HUES48 (cell line): ENCODE results near the gene LCN1.

ENCODE experiments used
- H3K27ac ChIP-seq: one replicate; pipeline ENCODE4 v1.7.0; 2013; ENCODE audit warnings: low read depth, low read length, inconsistent platforms
- H3K27me3 ChIP-seq: 2 replicates; pipeline ENCODE4 v1.6.1; 2013; ENCODE audit warnings: mild to moderate bottlenecking, low read length; ENCODE audit not compliant: control insufficient read depth, insufficient read depth
- H3K36me3 ChIP-seq: 2 replicates; pipeline ENCODE4 v1.6.1; 2013; ENCODE audit warnings: low read length; ENCODE audit not compliant: control insufficient read depth, insufficient read depth
- H3K4me1 ChIP-seq: 2 replicates; pipeline ENCODE4 v1.6.1; 2013; ENCODE audit warnings: mild to moderate bottlenecking, low read length; ENCODE audit not compliant: control insufficient read depth, insufficient read depth
- H3K4me3 ChIP-seq: 2 replicates; pipeline ENCODE4 v1.5.1; 2013; ENCODE audit warnings: mild to moderate bottlenecking, low read depth, low read length
- H3K9ac ChIP-seq: 2 replicates; pipeline ENCODE4 v1.6.1; 2013; ENCODE audit warnings: mild to moderate bottlenecking, low read depth, low read length, moderate library complexity
- H3K9me3 ChIP-seq: 2 replicates; pipeline ENCODE4 v1.6.1; 2013; ENCODE audit warnings: low read length; ENCODE audit not compliant: control insufficient read depth, insufficient read depth

The LCN1 gene

DNA sequence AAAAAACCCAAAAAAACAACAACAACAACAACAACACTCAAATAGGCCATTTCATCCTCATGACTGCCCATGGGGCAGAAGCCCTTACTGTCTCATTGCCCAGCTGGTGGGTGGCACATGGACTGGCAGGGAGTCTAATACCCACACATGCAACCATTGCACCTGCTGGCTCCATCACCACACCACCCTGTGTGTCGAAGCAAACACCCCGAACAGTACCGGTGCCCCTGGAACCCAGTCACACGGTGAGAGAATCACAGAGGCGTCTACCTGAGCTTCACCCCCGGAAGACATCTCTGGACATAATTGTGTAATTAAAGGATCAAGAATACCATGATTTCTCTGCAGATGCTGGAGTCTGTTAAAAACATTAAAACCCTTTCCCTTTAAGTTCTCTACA lies 46.8 kb downstream of the LCN1 start:
- Histone ChIP-seq H3K4me1 (no peaks in the 10 kb centered on the region), H3K9ac (no peak overlapping the region), H3K36me3 (no peaks in the 10 kb centered on the region), H3K27ac (no peak overlapping the region), H3K27me3 (no peaks in the 10 kb centered on the region), H3K9me3 (peaks cover 5% of the 10 kb centered on the region; the same call in 1 of the 2 replicates), H3K4me3 (no peak overlapping the region)

DNA sequence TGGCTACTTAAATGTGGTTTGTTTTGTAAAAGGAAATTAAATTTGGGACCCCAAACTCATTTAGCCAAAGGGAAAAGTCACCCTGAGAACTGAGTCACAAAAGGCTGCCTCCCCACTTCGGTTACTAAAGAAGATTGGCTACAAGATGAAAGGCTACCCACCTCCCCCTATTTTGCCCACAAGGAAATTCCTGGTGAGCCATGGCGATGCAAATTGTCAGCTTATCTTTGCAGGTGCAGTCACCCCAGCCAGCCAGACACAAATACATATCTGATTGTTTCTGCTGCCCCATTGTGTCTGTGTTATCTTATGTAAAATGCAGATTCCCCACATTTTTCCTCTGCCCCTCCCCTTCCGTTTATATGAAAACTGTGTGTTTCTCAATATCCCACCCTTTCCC lies 49.2 kb downstream of the LCN1 start:
- no peak overlapping the region for H3K4me3 ChIP-seq

DNA sequence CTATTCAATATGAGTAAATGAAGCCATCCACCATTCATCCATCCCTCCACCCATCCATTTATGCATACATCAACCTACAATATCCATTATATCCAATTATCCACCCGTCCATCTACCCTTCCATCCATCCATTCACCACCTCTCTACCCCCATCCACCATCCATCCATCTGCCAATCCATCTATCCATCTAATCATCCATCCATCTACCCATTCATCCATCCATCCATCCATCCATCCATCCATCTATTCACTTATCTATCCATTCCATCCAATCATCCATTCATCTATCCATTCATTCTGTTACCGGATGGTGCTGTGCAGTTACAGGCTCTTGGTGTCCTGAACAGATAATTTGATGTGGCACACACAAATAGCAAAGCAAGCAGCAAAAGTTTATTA lies 51.0 kb downstream of the LCN1 start:
- H3K4me1 ChIP-seq = no peaks in the 10 kb centered on the region
- H3K4me3 ChIP-seq = no peak overlapping the region
- no peaks in the 10 kb centered on the region for H3K36me3 ChIP-seq
- H3K27me3 ChIP-seq = no peaks in the 10 kb centered on the region
- no peak overlapping the region for H3K27ac ChIP-seq
- H3K9ac ChIP-seq = no peak overlapping the region
- H3K9me3 ChIP-seq = peaks cover 5% of the 10 kb centered on the region; the same call in 1 of the 2 replicates

More for the DNA sequence above, 49.2 kb downstream of the LCN1 start:
- Histone ChIP-seq H3K27me3 (no peaks in the 10 kb centered on the region), H3K9me3 (peaks cover 5% of the 10 kb centered on the region; the same call in 1 of the 2 replicates), H3K4me1 (no peaks in the 10 kb centered on the region), H3K27ac (no peak overlapping the region), H3K9ac (no peak overlapping the region), H3K36me3 (no peaks in the 10 kb centered on the region)

GRCh38 chr9:135573124-135573523 lies 51.9 kb downstream of the LCN1 start:
- Histone ChIP-seq H3K4me3 (no peak overlapping the region), H3K27ac (no peak overlapping the region), H3K9ac (no peak overlapping the region), H3K36me3 (no peaks in the 10 kb centered on the region), H3K9me3 (peaks cover 5% of the 10 kb centered on the region; the same call in 1 of the 2 replicates), H3K4me1 (no peaks in the 10 kb centered on the region), H3K27me3 (no peaks in the 10 kb centered on the region)

- no peak overlapping the region for H3K4me3 ChIP-seq
Observed at GRCh38 chr9:135574331-135574730, 53.1 kb downstream of the LCN1 start.

GRCh38 chr9:135574943-135575342 lies 53.7 kb downstream of the LCN1 start:
- no peaks in the 10 kb centered on the region for H3K36me3 ChIP-seq
- no peak overlapping the region for H3K9ac ChIP-seq
- H3K4me3 ChIP-seq = no peak overlapping the region
- H3K27me3 ChIP-seq = no peaks in the 10 kb centered on the region
- no peak overlapping the region for H3K27ac ChIP-seq
- H3K4me1 ChIP-seq = no peaks in the 10 kb centered on the region
- no peaks in the 10 kb centered on the region for H3K9me3 ChIP-seq

More at GRCh38 chr9:135574331-135574730, 53.1 kb downstream of the LCN1 start:
- Histone ChIP-seq H3K27me3 (no peaks in the 10 kb centered on the region), H3K4me1 (no peaks in the 10 kb centered on the region), H3K9ac (no peak overlapping the region), H3K9me3 (peaks cover 1% of the 10 kb centered on the region; the same call in 1 of the 2 replicates), H3K27ac (no peak overlapping the region), H3K36me3 (no peaks in the 10 kb centered on the region)
